HG02938 (cell line): ENCODE measurements around the gene PPP2R5E.

Experiments used
- ATAC-seq: cut with Tn5 transposase; IDR thresholded peaks from one replicate; pipeline ENCODE4 v1.9.1; 2021; ENCODE audit warnings: mild to moderate bottlenecking, moderate library complexity; ENCODE audit not compliant: unreplicated experiment

Gene PPP2R5E

GRCh38 chr14:63435838-63436237 is 107.3 kb downstream of the PPP2R5E start:
- no peak for ATAC-seq

GRCh38 chr14:63435204-63435603 is 108.0 kb downstream of the PPP2R5E start:
- no peak for ATAC-seq

- no peak for ATAC-seq
Measured at GRCh38 chr14:63432888-63433552, 110.2 kb downstream of the PPP2R5E start.

GRCh38 chr14:63432228-63432627 is 110.9 kb downstream of the PPP2R5E start:
- no peak for ATAC-seq

GRCh38 chr14:63431466-63431865 is 111.7 kb downstream of the PPP2R5E start:
- no peak for ATAC-seq

- ATAC-seq, result no peak
Measured at GRCh38 chr14:63428486-63428885, 114.7 kb downstream of the PPP2R5E start.

GRCh38 chr14:63426838-63427352 is 116.3 kb downstream of the PPP2R5E start:
- ATAC-seq, result no peak

GRCh38 chr14:63423889-63424288 is 119.3 kb downstream of the PPP2R5E start:
- no peak for ATAC-seq

- ATAC-seq, result no peak
Measured at GRCh38 chr14:63423381-63423780, 119.8 kb downstream of the PPP2R5E start.

GRCh38 chr14:63421919-63422318 is 121.3 kb downstream of the PPP2R5E start:
- no peak for ATAC-seq

- no peak for ATAC-seq
Measured at GRCh38 chr14:63421226-63421625, 122.0 kb downstream of the PPP2R5E start.

GRCh38 chr14:63418020-63418419 is 125.2 kb downstream of the PPP2R5E start:
- no peak for ATAC-seq

- no peak for ATAC-seq
Measured at GRCh38 chr14:63413009-63413408, 130.2 kb downstream of the PPP2R5E start.

- ATAC-seq, result no peak
Measured at GRCh38 chr14:63406333-63406732, 136.8 kb downstream of the PPP2R5E start.

GRCh38 chr14:63405715-63406114 is 137.5 kb downstream of the PPP2R5E start:
- no peak for ATAC-seq

- no peak for ATAC-seq
Measured at GRCh38 chr14:63404906-63405305, 138.3 kb downstream of the PPP2R5E start.

GRCh38 chr14:63401646-63402045 is 141.5 kb downstream of the PPP2R5E start:
- no peak for ATAC-seq

GRCh38 chr14:63398952-63399351 is 144.2 kb downstream of the PPP2R5E start:
- ATAC-seq, result no peak

- ATAC-seq, result no peak
Measured at GRCh38 chr14:63394841-63395240, 148.3 kb downstream of the PPP2R5E start.

GRCh38 chr14:63394432-63394831 is 148.7 kb downstream of the PPP2R5E start:
- no peak for ATAC-seq

- no peak for ATAC-seq
Measured at GRCh38 chr14:63393012-63393411, 150.2 kb downstream of the PPP2R5E start.

GRCh38 chr14:63392236-63392635 is 150.9 kb downstream of the PPP2R5E start:
- no peak for ATAC-seq
